GM12865 (cell line): Measurements from ENCODE around the gene ERC2.

Experiments
- DNase-seq: peaks from one replicate; pipeline ENCODE4 v3.0.0; 2010; ENCODE audit warnings: low read depth
- H3K4me3 ChIP-seq: 2 replicates; pipeline ENCODE4 v1.5.1; 2011; ENCODE audit warnings: mild to moderate bottlenecking, low read depth, low read length, control low read depth
- CTCF ChIP-seq: IDR thresholded peaks from 2 replicates; pipeline ENCODE4 v1.5.1; 2011; ENCODE audit warnings: low read length, control low read depth, low read depth, inconsistent platforms; ENCODE audit not compliant: insufficient read depth; ENCODE audit errors: missing control alignments

ERC2 gene

GRCh38 chr3:56111606-56112304 lies 356.5 kb downstream of the ERC2 start:
- TF ChIP-seq CTCF = no peak
- H3K4me3 ChIP-seq = no peak overlapping the region
- DNase-seq = no peak

GRCh38 chr3:56110886-56111285 lies 357.4 kb downstream of the ERC2 start:
- no peak for DNase-seq
- TF ChIP-seq CTCF = no peak

GRCh38 chr3:56107157-56107556 lies 361.1 kb downstream of the ERC2 start:
- H3K4me3 ChIP-seq = no peak overlapping the region
- TF ChIP-seq CTCF = no peak
- DNase-seq = no peak

More at GRCh38 chr3:56110886-56111285, 357.4 kb downstream of the ERC2 start:
- no peak overlapping the region for H3K4me3 ChIP-seq

- no peak for TF ChIP-seq CTCF
- no peak for DNase-seq
- no peak overlapping the region for H3K4me3 ChIP-seq
Measured at GRCh38 chr3:56102032-56102431, 366.2 kb downstream of the ERC2 start.

- DNase-seq = no peak
- no peak overlapping the region for H3K4me3 ChIP-seq
- TF ChIP-seq CTCF = no peak
Measured at GRCh38 chr3:56101576-56101975, 366.7 kb downstream of the ERC2 start.

GRCh38 chr3:56096999-56097398 lies 371.3 kb downstream of the ERC2 start:
- DNase-seq = no peak
- no peak for TF ChIP-seq CTCF
- no peak overlapping the region for H3K4me3 ChIP-seq

- no peak for TF ChIP-seq CTCF
- DNase-seq = no peak
- no peak overlapping the region for H3K4me3 ChIP-seq
Measured at GRCh38 chr3:56094170-56094569, 374.1 kb downstream of the ERC2 start.
